Measurements from ENCODE around the gene IL3.
A peak's percentile ranks its signal among the peaks of the same experiment; 100 is the strongest.

Gene IL3, protein sequence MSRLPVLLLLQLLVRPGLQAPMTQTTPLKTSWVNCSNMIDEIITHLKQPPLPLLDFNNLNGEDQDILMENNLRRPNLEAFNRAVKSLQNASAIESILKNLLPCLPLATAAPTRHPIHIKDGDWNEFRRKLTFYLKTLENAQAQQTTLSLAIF

GRCh38 chr5:132060501-132061161 is at the start of gene IL3:
Gene IL3 (plus strand): TSS chr5:132060655. CDS start chr5:132060707, 52 bp downstream.
- DNase-seq: no peak

GRCh38 chr5:132010989-132011621 is 49.4 kb upstream of the IL3 start:
- no peak for DNase-seq

- DNase-seq: peak; percentile 22 to 29
These were observed 48.7 kb upstream of the IL3 start, which contains the start of gene ACSL6 for GRCh38 chr5:132011622-132012343. Gene ACSL6 (minus strand): TSS chr5:132011658. CDS start chr5:132011553, 105 bp downstream.

DNA sequence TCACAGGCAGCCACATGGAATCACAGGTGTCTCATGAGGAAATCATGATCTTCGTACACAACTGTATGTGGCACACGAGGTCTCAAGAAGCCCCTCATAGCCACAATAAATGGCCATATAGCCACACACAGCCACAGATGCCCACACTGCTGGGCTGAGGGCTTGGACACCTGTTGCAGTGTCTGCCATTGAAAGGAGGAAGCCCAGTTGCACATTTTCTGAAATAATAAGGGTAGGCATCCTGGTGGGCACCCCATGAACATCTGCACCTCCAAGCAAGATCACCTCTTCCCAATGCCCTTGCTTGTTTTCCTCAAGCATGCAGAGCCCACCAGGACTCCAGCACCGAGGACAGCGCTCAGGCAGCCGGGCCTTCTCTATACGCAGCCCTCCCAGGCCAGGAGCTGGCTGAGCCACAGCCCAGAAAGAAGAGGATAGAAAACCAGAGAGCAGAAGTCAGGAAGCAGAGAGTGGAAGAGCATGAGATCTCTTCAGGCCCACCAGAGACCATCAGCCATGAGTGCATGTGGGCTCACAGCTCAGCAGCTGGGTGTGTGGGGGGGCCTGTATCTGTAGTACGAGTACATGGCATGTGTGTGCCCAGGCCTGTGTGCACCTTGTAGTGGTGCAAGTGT is 48.0 kb upstream of the IL3 start:
- DNase-seq: no peak

DNA sequence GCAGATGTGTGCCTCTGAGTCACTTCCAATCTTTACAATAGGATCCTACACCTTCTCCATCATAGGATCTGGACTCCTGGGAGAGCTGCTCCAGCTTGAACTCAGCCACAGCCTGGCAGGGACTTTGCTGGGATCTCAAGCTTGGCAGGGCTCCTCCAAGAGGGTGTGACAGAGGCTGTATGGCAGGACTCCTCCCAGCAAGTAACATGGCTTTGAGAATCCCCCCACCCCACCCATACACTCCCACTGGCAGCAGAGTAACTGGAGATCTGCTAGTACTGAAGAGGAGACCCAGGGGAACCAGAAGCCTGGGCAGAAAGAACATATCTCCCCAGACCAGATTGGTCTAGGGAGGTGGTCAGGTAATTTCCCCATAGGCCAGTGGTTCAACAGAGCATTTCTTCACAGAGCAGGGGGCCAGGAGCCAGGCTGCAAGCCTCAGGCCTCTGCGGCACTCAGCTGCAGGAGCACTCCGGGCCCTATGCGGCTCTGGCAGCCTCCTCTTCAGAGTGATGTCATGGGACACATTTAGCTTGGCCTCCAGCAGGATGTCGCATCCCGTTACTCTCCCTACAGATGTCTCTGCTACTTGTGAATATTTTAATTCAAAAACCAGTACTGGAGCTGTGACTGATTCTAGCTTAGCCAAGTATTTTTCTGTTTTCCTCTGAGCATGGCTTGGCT is 47.3 kb upstream of the IL3 start:
- DNase-seq: no peak

DNA sequence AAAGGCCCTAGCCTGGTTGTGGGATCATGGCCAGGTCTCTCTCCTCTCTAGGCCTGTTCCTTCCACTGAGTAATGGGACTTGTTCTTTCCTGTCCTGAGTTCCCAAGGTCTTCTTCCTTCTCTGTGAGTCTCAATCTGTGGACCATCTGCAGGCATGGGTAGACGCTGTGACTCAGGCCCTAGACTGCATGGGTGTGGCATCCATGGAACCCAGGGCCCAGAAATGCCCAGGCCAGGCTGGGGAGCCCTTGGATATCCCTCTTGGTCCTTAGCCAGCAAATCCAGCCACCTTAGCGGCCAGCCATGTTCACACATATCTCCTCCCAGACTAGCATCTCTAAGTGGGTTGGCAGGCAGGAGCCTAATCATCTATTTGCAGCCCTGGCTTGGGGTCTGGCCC is 46.7 kb upstream of the IL3 start:
- no peak for DNase-seq

GRCh38 chr5:132016721-132017250 is 43.7 kb upstream of the IL3 start:
- DNase-seq: no peak

DNA sequence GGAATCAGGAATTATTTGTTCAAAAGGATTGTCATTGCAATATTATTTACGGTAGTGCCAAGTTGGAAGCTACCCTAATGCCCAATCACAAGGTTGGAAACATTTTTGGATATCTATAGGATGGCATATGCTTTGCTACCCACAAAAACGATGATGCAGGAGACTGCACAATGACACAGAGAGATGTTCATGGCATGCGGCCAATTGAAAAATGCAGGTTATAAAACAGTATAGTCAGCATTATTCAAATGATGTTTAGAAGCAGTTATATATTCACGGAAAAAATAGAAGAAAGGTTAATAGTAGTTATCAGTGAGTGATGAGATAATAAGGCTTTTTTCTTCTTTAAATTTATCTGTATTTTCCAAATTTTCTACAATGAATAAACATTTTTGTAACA is 43.1 kb upstream of the IL3 start:
- DNase-seq: no peak

DNA sequence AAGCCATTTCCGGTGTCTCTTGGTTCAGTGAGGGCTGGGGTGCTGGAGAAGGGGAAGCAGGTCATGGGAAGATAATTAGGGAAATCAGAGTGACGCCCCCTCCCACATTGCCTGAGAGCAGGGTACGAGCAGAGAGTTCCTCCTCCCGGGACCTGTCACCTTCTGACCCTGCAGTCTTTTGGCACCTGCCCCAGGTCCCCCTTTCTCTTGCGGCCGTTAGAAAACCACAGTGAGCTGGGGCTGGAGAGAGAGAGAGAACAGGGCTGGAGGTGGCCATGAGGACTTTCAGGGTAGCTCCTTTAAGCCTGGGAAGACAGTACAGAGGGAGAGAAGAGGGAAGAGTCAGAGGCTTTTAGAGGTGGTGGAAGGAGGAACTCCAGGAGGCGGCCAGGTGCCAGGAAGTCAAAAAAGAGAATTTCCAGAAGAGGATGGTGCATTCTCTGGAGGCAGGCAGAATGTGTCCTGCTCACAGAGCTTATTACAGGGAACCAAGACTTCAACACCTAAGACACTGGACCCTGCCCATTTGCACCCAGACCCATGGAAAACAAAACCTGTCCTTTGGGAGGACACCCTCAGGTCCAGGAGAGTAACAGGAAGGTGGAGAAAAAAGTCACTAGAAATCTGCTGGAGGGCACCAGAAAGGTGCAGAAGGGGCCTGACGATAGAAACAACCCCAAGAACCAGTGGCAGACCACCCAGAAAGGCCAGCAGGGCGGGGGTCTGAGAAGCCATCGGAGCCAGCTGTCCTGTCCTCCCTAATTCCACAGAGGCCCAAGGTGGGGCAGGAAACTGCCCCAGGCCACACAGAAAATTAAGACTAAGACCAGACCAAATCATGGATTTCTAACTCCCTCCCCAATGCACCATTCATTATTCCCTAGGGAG is 42.5 kb upstream of the IL3 start:
- no peak for DNase-seq

DNA sequence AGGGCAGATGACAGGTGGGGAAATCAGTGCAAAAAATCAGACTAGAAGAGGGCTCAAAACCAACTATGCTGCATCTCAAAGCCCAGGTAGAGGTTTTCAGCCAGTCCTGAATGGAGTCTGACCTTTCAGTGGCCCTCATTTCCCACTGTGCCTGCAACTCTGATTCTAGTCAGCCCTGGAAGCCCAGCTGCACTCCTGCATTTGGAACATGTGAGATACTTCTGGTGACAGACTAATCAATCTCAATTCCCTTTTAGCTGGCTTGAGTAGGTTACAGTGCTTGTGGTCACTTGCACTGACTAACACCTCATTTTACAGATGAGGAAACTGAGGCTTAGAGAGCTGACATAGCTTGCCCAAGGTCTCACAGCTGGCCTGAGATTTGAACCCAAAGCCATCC is 41.1 kb upstream of the IL3 start:
- DNase-seq: no peak

DNA sequence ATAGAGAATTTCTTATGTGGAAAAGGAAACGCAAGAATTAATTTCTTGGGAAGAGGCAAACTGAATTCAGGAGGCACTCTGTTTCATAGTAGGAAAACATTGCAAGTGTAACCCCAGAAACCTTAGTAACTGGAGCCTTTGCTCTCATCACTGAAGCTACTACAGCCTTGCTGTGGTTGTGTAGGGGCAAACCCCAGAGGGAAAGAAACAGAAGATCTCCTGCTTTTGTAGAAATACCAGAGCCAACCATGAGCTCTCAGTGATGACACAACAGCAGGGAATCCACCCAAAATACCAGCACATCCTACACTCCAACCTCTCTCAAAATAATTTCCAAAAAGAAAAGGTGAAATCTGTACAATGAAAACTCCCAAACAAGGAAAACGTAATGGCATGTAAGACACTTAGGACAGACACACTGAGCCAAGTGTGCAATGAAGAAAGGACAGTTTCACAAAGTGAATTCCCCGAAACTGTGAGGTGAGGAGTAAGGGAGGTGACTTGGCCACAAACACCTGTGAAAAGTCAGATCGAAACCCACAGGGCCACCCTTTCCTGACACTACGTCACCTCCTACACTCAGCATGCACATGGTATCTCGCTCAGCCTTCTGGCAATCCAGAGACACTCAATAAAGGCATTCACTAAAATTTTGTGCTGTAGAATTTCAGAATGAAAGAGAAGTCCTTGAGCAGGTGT is 40.4 kb upstream of the IL3 start:
- DNase-seq: peak; percentile 57 to 68

DNA sequence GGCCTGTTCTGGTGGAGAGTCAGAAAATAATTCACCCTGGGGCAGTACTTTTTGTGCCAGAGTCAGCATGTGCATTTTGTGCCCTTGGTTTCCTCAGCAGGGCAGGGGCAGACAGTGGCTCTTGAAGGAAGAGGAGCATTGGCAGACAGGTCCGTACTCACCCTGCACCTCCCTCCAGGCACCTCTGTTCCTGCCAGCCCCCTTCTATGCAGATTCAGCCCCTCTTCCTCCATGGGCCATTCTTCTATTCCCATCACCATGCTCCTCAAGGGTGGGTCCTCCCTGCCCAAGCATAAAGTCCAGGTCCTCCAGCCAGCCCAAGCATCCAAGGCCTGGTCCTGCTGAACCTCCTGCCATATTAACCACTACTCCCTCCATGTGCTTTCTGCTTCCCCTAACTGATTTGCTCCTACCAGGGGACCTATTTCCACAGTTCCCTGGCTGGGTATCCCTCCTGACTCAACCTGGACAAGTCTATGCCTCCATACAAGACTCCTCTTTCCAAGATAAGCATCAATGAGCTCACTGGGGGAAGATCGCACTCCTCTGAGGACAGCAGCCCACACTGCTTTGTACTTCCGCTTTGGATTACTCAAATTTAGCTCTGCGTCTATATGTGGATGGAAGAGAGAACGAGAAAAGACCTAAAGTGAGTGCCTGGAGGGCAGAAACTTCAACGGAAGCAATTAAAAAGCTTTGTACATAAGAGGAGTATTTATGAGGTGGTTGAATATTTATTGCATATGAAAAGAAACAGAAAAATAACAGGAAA is 39.7 kb upstream of the IL3 start:
- DNase-seq: no peak

- no peak for DNase-seq
These were observed 38.8 kb upstream of the IL3 start for GRCh38 chr5:132021654-132022053.

GRCh38 chr5:132022737-132023136 is 37.7 kb upstream of the IL3 start:
- DNase-seq: peak in 1 of 2 experiments; percentile 39

DNA sequence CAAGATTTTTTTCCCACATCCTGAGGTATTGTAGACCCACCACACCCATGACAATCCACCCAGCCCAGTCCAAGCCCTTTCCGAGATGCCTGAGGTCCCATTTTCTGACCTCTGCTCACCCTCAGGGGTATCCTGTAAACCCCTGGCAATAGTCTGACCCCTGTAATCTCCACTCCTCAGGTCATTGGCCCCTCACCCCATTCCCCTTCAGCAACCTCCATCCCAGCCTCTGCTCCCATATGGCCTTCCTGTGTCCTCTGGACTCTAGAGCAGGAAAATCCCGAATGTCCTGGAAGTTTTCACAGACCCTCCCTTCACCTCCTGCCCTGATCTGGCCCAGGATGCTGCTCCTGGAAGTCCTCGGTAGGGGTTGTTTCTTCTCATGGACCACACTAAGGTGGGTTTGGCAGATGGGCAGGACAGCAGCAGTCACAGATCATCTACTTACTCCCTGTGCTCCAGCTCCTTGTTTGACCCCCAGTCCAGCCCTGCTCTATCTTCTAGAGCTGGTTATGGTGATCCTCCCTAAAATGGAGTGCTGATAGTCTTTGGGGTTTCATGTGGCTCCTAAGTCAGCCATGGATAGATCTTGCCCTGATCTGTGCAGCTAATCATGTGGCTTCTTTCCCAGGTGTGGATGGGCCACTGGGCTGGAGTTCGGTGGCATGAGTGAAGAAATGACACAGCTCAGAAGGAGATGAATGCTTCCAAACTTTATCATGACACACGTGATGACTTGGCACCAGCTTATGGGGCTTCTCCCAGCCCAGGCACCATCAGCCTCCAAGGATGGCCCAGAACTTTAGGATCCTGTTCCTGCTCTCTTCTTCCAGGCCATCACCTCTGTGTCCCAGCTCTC is 37.0 kb upstream of the IL3 start:
- DNase-seq: no peak

GRCh38 chr5:132024117-132024435 is 36.4 kb upstream of the IL3 start:
- DNase-seq: no peak

DNA sequence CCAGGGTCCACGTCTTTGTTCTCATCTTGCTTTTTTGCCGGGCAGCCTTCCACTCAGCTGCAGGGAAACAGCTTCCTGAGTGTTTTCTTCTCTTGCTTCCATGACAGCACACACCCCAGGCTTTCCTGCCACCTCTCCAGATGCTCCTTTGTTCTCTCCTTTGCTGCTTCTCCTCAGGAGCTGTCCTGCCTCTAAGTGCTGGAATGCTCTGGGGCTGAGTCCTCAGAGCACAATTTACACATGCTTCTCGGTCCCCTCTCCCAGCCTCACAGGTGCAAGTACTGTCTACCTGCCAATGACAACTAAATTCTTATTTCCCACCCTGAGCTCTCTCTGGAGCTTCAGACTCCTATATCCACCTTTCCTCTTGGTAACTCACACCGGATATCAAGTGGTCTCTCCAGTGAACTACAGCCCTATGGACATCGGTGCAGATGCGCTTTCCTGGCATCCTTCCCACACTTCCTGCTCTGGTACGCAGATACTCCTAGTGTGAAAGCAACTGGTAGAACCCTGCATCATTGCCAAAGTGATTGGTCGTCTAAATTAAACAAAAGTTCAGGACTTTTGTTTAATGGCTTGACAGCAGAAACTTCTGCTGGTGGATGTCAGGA is 35.6 kb upstream of the IL3 start:
- no peak for DNase-seq

DNA sequence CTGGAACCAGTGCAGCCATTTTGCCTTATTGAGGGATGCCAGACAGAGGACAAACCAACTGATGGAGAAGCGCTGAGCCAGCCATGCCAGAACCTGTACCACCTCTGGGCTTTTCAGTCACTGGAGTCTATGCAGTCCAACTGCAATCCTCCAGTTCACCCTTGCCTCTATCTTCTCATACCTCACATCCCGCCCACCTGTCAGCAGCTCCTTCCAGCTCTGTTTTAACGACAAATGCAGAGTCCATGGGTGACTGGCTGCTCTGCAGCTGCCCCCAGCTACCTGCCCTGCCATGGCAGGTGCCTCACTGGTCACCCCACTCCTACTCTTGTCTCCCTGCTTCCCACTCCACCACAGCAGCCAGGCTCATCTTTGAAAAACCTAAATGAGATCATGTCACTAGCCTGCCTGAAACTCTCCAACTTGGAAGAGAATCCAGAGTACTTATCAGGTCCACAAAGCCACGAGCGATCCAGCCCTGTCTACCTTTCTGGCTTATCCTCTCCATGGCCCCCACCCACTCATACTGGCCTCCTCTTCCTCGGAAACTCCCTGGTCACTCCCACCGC is 35.0 kb upstream of the IL3 start:
- DNase-seq: no peak
